NCI-H82 (cell line): ENCODE measurements around the gene AFF1.

ENCODE experiments used
- DNase-seq: peaks from one replicate; lab custom pipeline; 2025; lab: John Stamatoyannopoulos, UW

Gene AFF1

GRCh38 chr4:87057835-87058355 is 123.1 kb downstream of the AFF1 start:
- peak; percentile 37 for DNase-seq

- DNase-seq = peak; percentile 56
Measured at GRCh38 chr4:87058356-87059073, 123.7 kb downstream of the AFF1 start.

- DNase-seq = no peak
Measured at GRCh38 chr4:87060957-87061356, 126.1 kb downstream of the AFF1 start.

GRCh38 chr4:87065021-87065420 is 130.2 kb downstream of the AFF1 start:
- DNase-seq = no peak

GRCh38 chr4:87066403-87067123 is 131.8 kb downstream of the AFF1 start:
- no peak for DNase-seq

GRCh38 chr4:87067124-87067885 is 132.5 kb downstream of the AFF1 start:
- DNase-seq = peak; percentile 2

- DNase-seq = peak; percentile 60
Measured at GRCh38 chr4:87068583-87069021, 133.8 kb downstream of the AFF1 start.

GRCh38 chr4:87069037-87069742 is 134.4 kb downstream of the AFF1 start:
- DNase-seq = peak; percentile 32

GRCh38 chr4:87071401-87071800 is 136.6 kb downstream of the AFF1 start:
- DNase-seq = peak; percentile 41

GRCh38 chr4:87072545-87072944 is 137.7 kb downstream of the AFF1 start:
- DNase-seq = peak; percentile 60

GRCh38 chr4:87073199-87074120 is 138.6 kb downstream of the AFF1 start:
- DNase-seq = peak; percentile 82

GRCh38 chr4:87074121-87074488 is 139.3 kb downstream of the AFF1 start:
- no peak for DNase-seq

- peak; percentile 10 for DNase-seq
Measured at GRCh38 chr4:87075876-87076275, 141.1 kb downstream of the AFF1 start.

- no peak for DNase-seq
Measured at GRCh38 chr4:87076690-87077358, 142.0 kb downstream of the AFF1 start.

- peak; percentile 86 for DNase-seq
Measured at GRCh38 chr4:87077914-87078585, 143.2 kb downstream of the AFF1 start.

- DNase-seq = no peak
Measured at GRCh38 chr4:87078987-87079486, 144.2 kb downstream of the AFF1 start.

- DNase-seq = no peak
Measured at GRCh38 chr4:87079967-87080366, 145.2 kb downstream of the AFF1 start.

GRCh38 chr4:87080462-87080861 is 145.7 kb downstream of the AFF1 start:
- no peak for DNase-seq

GRCh38 chr4:87081826-87082225 is 147.0 kb downstream of the AFF1 start:
- no peak for DNase-seq
